DOHH2 (cell line): ENCODE measurements around the gene UBE2H.

Experiments
- H3F3A ChIP-seq: fragments of 200-600 bp; sonication (generic), shearing (Covaris generic); 2 replicates; pipeline ENCODE4 v1.6.0; 2016; ENCODE audit warnings: antibody characterized with exemption, mild to moderate bottlenecking; ENCODE audit not compliant: control insufficient read depth, insufficient read depth
- H3K27ac ChIP-seq: fragments of 200-600 bp; sonication (generic); 2 replicates; pipeline ENCODE4 v1.5.1; 2014; ENCODE audit warnings: low read depth, mild to moderate bottlenecking, low read length, moderate library complexity
- H3K27me3 ChIP-seq: fragments of 200-600 bp; sonication (generic); 2 replicates; pipeline ENCODE4 v1.6.1; 2014; ENCODE audit warnings: mild to moderate bottlenecking, low read length, mixed read lengths; ENCODE audit not compliant: control insufficient read depth
- H3K36me3 ChIP-seq: fragments of 200-600 bp; sonication (generic); 2 replicates; pipeline ENCODE4 v1.6.1; 2014; ENCODE audit warnings: mild to moderate bottlenecking, low read length, moderate library complexity, mixed read lengths; ENCODE audit not compliant: control insufficient read depth
- H3K4me1 ChIP-seq: fragments of 200-600 bp; sonication (generic); 2 replicates; pipeline ENCODE4 v1.6.1; 2014; ENCODE audit warnings: mild to moderate bottlenecking, low read length, mixed read lengths; ENCODE audit not compliant: control insufficient read depth
- H3K4me2 ChIP-seq: fragments of 200-600 bp; sonication (generic); 2 replicates; pipeline ENCODE4 v1.6.0; 2014; ENCODE audit warnings: mild to moderate bottlenecking, low read length, moderate library complexity
- H3K4me3 ChIP-seq: fragments of 200-600 bp; sonication (generic); 2 replicates; pipeline ENCODE4 v1.5.1; 2014; ENCODE audit warnings: mild to moderate bottlenecking, low read length, mixed read lengths
- H3K79me2 ChIP-seq: fragments of 200-600 bp; sonication (generic); 2 replicates; pipeline ENCODE4 v1.6.1; 2014; ENCODE audit warnings: mild to moderate bottlenecking, low read length, mixed read lengths; ENCODE audit not compliant: control insufficient read depth
- H3K9me2 ChIP-seq: fragments of 200-600 bp; sonication (generic); replicated peaks from 2 replicates; pipeline ENCODE4 v1.6.1; 2014; ENCODE audit warnings: mild to moderate bottlenecking, low read length, mixed read lengths; ENCODE audit not compliant: control insufficient read depth
- H3K9me3 ChIP-seq: fragments of 200-600 bp; sonication (generic); 2 replicates; pipeline ENCODE4 v1.6.1; 2014; ENCODE audit warnings: antibody characterized with exemption, low read length, mixed read lengths; ENCODE audit not compliant: control insufficient read depth, insufficient read depth
- H4K20me1 ChIP-seq: fragments of 200-600 bp; sonication (generic); 2 replicates; pipeline ENCODE4 v1.6.0; 2014; ENCODE audit warnings: low read depth, mild to moderate bottlenecking, antibody characterized with exemption, low read length, moderate library complexity; ENCODE audit not compliant: control insufficient read depth, insufficient read depth
- EZH2phosphoT487 ChIP-seq: fragments of 200-600 bp; sonication (generic); IDR thresholded peaks from 2 replicates; pipeline ENCODE4 v1.6.1; 2017; ENCODE audit warnings: borderline replicate concordance, mild to moderate bottlenecking, antibody characterized with exemption, low read length, moderate library complexity, mixed read lengths
- TF ChIP-seq, protein P1 (sequence below): fragments of 200-600 bp; sonication (generic); IDR thresholded peaks from one replicate; pipeline ENCODE4 v1.5.1; 2014; ENCODE audit warnings: antibody characterized with exemption, mild to moderate bottlenecking, low read depth, low read length; ENCODE audit not compliant: poor library complexity, severe bottlenecking

Gene UBE2H

DNA sequence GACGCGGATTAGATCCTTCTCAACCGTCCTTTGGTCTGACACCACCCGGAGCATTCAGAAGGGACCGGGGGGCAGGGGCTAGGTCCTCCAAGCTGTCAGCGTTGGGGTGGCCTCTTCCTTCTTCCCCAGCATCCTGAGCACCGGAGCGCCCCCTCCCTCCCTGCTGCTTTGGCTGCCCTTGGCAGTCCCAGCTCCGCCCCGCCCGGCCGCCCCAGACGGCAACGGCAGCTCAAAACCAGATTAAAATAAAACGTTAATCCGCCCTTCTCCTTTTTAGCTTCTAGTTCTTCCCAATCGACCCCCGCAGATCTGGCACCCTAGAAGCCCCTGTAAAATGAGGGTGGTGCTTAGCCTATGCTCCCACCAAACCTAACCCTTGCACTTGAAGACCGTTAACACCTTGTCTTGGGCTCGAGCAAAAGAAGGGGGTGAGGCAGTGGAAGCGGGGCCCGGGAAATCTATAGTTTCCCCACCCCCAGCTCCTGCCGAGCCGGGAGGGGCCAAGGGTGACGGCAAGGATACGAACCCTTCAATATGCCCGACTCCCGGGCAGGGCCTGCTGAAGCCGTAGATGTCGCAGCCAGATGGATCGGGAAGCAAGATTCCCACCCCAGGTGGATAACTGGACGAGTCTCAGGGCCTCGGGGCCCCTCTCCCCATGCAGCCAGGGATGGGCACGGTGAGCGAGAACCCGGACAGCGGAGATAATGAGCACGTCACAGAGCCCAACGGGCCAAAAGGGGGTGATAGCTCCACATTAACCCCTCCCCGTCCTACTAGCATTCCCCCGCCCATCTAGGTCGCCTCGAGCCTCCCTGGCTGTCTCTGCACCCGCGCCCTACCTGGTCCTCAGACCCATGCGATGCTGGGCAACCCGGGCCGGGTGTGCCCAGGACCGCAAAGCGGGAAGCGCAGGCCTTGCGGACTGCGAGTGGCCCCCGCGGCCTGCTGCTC is 171.5 kb downstream of the UBE2H start:
- Histone ChIP-seq H3K27ac (no peak overlapping the region), H4K20me1 (peaks cover 18% of the 10 kb centered on the region), H3F3A (peaks cover 2% of the 10 kb centered on the region; the same call in 1 of the 2 replicates), H3K4me2 (peak overlapping the region; percentile 97), H3K4me3 (peak overlapping the region; percentile 83), H3K9me3 (no peaks in the 10 kb centered on the region), H3K27me3 (peaks cover 87% of the 10 kb centered on the region), H3K4me1 (peaks cover 46% of the 10 kb centered on the region), H3K9me2 (no peaks in the 10 kb centered on the region), H3K36me3 (no peaks in the 10 kb centered on the region), H3K79me2 (no peaks in the 10 kb centered on the region)
- TF ChIP-seq, protein P1, sequence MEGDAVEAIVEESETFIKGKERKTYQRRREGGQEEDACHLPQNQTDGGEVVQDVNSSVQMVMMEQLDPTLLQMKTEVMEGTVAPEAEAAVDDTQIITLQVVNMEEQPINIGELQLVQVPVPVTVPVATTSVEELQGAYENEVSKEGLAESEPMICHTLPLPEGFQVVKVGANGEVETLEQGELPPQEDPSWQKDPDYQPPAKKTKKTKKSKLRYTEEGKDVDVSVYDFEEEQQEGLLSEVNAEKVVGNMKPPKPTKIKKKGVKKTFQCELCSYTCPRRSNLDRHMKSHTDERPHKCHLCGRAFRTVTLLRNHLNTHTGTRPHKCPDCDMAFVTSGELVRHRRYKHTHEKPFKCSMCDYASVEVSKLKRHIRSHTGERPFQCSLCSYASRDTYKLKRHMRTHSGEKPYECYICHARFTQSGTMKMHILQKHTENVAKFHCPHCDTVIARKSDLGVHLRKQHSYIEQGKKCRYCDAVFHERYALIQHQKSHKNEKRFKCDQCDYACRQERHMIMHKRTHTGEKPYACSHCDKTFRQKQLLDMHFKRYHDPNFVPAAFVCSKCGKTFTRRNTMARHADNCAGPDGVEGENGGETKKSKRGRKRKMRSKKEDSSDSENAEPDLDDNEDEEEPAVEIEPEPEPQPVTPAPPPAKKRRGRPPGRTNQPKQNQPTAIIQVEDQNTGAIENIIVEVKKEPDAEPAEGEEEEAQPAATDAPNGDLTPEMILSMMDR, result no peak
- peak; percentile 99 for TF ChIP-seq EZH2phosphoT487
